Measurements from ENCODE around the gene STMN3.

- TF ChIP-seq YY1 (IDR thresholded peaks at IDR 0.05): no peak
- TF ChIP-seq MAX (IDR thresholded peaks at IDR 0.05): no peak
- TF ChIP-seq CTCF (IDR thresholded peaks at IDR 0.05; ENCODE audit: low read depth, low read length, missing input control): no peak
- no peak for TF ChIP-seq RAD21 (IDR thresholded peaks at IDR 0.05)
- no peak for TF ChIP-seq TAF1 (conservative IDR thresholded peaks at IDR 0.05)
- TF ChIP-seq SP1 (IDR thresholded peaks at IDR 0.05): no peak
- no peak for TF ChIP-seq REST (IDR thresholded peaks at IDR 0.05)
Measured at GRCh38 chr20:63624486-63624885, 28.7 kb downstream of the STMN3 start.
